Germinal center (tissue), 1 donor: Measurements from ENCODE around the gene NAA38.
"Not testable (repeated sequence)": the region's sequence is repeated elsewhere in the genome, so short reads cannot be mapped to it uniquely, and the experiment has no call there.

Experiments used
- DNase-seq: peaks from one replicate; pipeline ENCODE4 v3.0.0; 2012; ENCODE audit warnings: mixed read lengths, low spot score

The NAA38 gene

GRCh38 chr17:7823581-7824001 is 33.8 kb downstream of the NAA38 start:
- no peak for DNase-seq

- no peak for DNase-seq
These were observed 35.2 kb downstream of the NAA38 start for GRCh38 chr17:7822126-7822525.

- no peak for DNase-seq
These were observed 37.1 kb downstream of the NAA38 start for GRCh38 chr17:7820231-7820630.

- DNase-seq = no peak
These were observed 38.4 kb downstream of the NAA38 start for GRCh38 chr17:7818746-7819645.

- no peak for DNase-seq
These were observed 39.3 kb downstream of the NAA38 start for GRCh38 chr17:7818026-7818425.

- no peak for DNase-seq
These were observed 39.8 kb downstream of the NAA38 start for GRCh38 chr17:7817643-7817964.

GRCh38 chr17:7816926-7817642 is 40.3 kb downstream of the NAA38 start:
- no peak for DNase-seq

GRCh38 chr17:7814969-7815368 is 42.4 kb downstream of the NAA38 start:
- no peak for DNase-seq

GRCh38 chr17:7811251-7811650 is 46.1 kb downstream of the NAA38 start:
- no peak for DNase-seq

- not testable (repeated sequence) for DNase-seq
These were observed 47.5 kb downstream of the NAA38 start for GRCh38 chr17:7809791-7810343.

- DNase-seq = no peak
These were observed 48.1 kb downstream of the NAA38 start for GRCh38 chr17:7809086-7809790.

GRCh38 chr17:7807206-7807605 is 50.2 kb downstream of the NAA38 start:
- no peak for DNase-seq
